H1 (cell line): ENCODE data around the gene CACNG5. TPM values are rescaled to one million over a fixed set of nuclear protein-coding genes. Genes with fewer than 3 reads are reported as not detected.

Experiments
- CTCF ChIA-PET: fragments of 300-600 bp; sonication (Branson Sonifier 250); formaldehyde crosslinking; loops from one replicate; lab custom pipeline; 2021; ENCODE audit not compliant: partially characterized antibody; lab: Charles Lee
- POLR2A ChIA-PET: fragments of 300-600 bp; sonication (Branson Sonifier 250); formaldehyde crosslinking; loops from one replicate; lab custom pipeline; 2021; ENCODE audit warnings: inconsistent platforms; ENCODE audit not compliant: partially characterized antibody; lab: Charles Lee
- DNase-seq, 2 experiments: peaks; one replicate each; pipeline versions ENCODE4 v3.0.0 to v3.0.0-alpha.2; 2010 to 2022; ENCODE audit warnings: low spot score in 2 of 2, low read depth in 1 of 2, mixed read lengths in 1 of 2
- FAIRE-seq: peaks from 2 replicates; lab custom pipeline; 2011; peaks lifted over from hg19 to GRCh38; lab: Jason Lieb, UNC
- H2AFZ ChIP-seq: 2 replicates; pipeline ENCODE4 v1.8.1; 2012; ENCODE audit warnings: low read length, inconsistent platforms
- H2AK5ac ChIP-seq: 2 replicates; pipeline ENCODE4 v1.6.1; 2013; ENCODE audit warnings: low read depth, low read length
- H2BK120ac ChIP-seq: replicated peaks from 2 replicates; pipeline ENCODE3; 2013; ENCODE audit warnings: low read depth, low read length, inconsistent platforms
- H2BK12ac ChIP-seq: 2 replicates; pipeline ENCODE4 v1.6.1; 2013; ENCODE audit warnings: low read depth, low read length
- H2BK15ac ChIP-seq: 2 replicates; pipeline ENCODE4 v1.6.1; 2013; ENCODE audit warnings: low read length
- H2BK20ac ChIP-seq: 2 replicates; pipeline ENCODE4 v1.6.1; 2013; ENCODE audit warnings: low read length
- H2BK5ac ChIP-seq: 2 replicates; pipeline ENCODE4 v1.6.1; 2013; ENCODE audit warnings: low read depth, low read length
- H3K14ac ChIP-seq: 2 replicates; pipeline ENCODE4 v1.6.1; 2013; ENCODE audit warnings: inconsistent platforms; ENCODE audit not compliant: insufficient read length
- H3K18ac ChIP-seq: 2 replicates; pipeline ENCODE4 v1.6.1; 2013; ENCODE audit warnings: low read length; ENCODE audit errors: extremely low read depth
- H3K23ac ChIP-seq: 2 replicates; pipeline ENCODE4 v1.6.1; 2013; ENCODE audit warnings: inconsistent platforms; ENCODE audit not compliant: insufficient read length
- H3K23me2 ChIP-seq: 2 replicates; pipeline ENCODE4 v1.6.1; 2013; ENCODE audit warnings: low read depth, low read length
- H3K27ac ChIP-seq: 2 replicates; pipeline ENCODE4 v1.6.1; 2011; ENCODE audit warnings: low read depth, low read length, inconsistent platforms
- H3K27me3 ChIP-seq, 4 experiments: replicated peaks in 1 of 4; 1 replicate in 1 of 4; 2 replicates in 3 of 4; pipeline versions ENCODE4 v1.6.1 to v1.8.1; 2011 to 2013; ENCODE audit warnings: low read length in 3 of 4, mild to moderate bottlenecking in 3 of 4, inconsistent platforms in 2 of 4, mixed read lengths in 2 of 4, moderate library complexity in 1 of 4; ENCODE audit not compliant: control insufficient read depth in 3 of 4, insufficient read depth in 3 of 4; ENCODE audit errors: extremely low read depth in 1 of 4
- H3K36me3 ChIP-seq, 4 experiments: 2 replicates each; pipeline versions ENCODE4 v1.6.1 to v1.8.1; 2011 to 2013; ENCODE audit warnings: mild to moderate bottlenecking in 4 of 4, low read length in 3 of 4, moderate library complexity in 2 of 4, control low read depth in 1 of 4, inconsistent platforms in 1 of 4; ENCODE audit not compliant: insufficient read depth in 4 of 4, control insufficient read depth in 2 of 4
- H3K4ac ChIP-seq: replicated peaks from 2 replicates; pipeline ENCODE3; 2013; ENCODE audit warnings: low read length, low read depth, mixed read lengths, inconsistent platforms; ENCODE audit not compliant: insufficient read length
- H3K4me1 ChIP-seq, 4 experiments: replicated peaks in 1 of 4; 1 replicate in 1 of 4; 2 replicates in 3 of 4; pipeline versions ENCODE4 v1.6.1 to v1.8.1; 2011 to 2013; ENCODE audit warnings: low read length in 3 of 4, inconsistent platforms in 2 of 4, mixed read lengths in 1 of 4; ENCODE audit not compliant: insufficient read depth in 4 of 4, control insufficient read depth in 3 of 4
- H3K4me2 ChIP-seq, 2 experiments: 2 replicates each; pipeline versions ENCODE4 v1.6.1 to v1.8.1; 2011 to 2013; ENCODE audit warnings: low read depth in 2 of 2, low read length in 2 of 2, control low read depth in 1 of 2, inconsistent platforms in 1 of 2, mild to moderate bottlenecking in 1 of 2; ENCODE audit not compliant: insufficient read depth in 1 of 2
- H3K4me3 ChIP-seq, 4 experiments: fragments of 200-600, 300-600 bp in 1 of 4; sonication (generic), shearing (Covaris generic), sonication (Bioruptor Twin) in 1 of 4; 2 replicates each; pipeline versions ENCODE4 v1.5.1 to v1.8.1; 2011 to 2016; ENCODE audit warnings: low read length in 4 of 4, low read depth in 3 of 4, control low read depth in 2 of 4, inconsistent platforms in 2 of 4, mild to moderate bottlenecking in 2 of 4, mixed read lengths in 1 of 4, moderate library complexity in 1 of 4; ENCODE audit not compliant: insufficient read depth in 2 of 4; ENCODE audit errors: extremely low read depth in 1 of 4
- H3K56ac ChIP-seq: replicated peaks from 2 replicates; pipeline ENCODE3; 2013; ENCODE audit warnings: low read depth, mild to moderate bottlenecking, mixed read lengths, low read length, inconsistent platforms; ENCODE audit not compliant: insufficient read length
- H3K79me1 ChIP-seq: 2 replicates; pipeline ENCODE4 v1.6.1; 2013; ENCODE audit warnings: low read depth, low read length, control low read depth
- H3K79me2 ChIP-seq, 2 experiments: 2 replicates each; pipeline versions ENCODE4 v1.6.1 to v1.8.1; 2012 to 2013; ENCODE audit warnings: low read length in 2 of 2, mild to moderate bottlenecking in 2 of 2, inconsistent platforms in 1 of 2; ENCODE audit not compliant: insufficient read depth in 2 of 2, control insufficient read depth in 1 of 2
- H3K9ac ChIP-seq, 4 experiments: replicated peaks in 1 of 4; 1 replicate in 1 of 4; 2 replicates in 3 of 4; pipeline versions ENCODE4 v1.6.1 to v1.8.1; 2011 to 2013; ENCODE audit warnings: low read depth in 3 of 4, low read length in 3 of 4, control low read depth in 2 of 4, mild to moderate bottlenecking in 2 of 4, moderate library complexity in 2 of 4, inconsistent platforms in 1 of 4; ENCODE audit errors: extremely low read depth in 1 of 4
- H3K9me3 ChIP-seq, 2 experiments: 2 replicates each; pipeline versions ENCODE4 v1.6.1 to v1.8.1; 2012 to 2013; ENCODE audit warnings: mild to moderate bottlenecking in 2 of 2, moderate library complexity in 2 of 2, control low read depth in 1 of 2, inconsistent platforms in 1 of 2, low read depth in 1 of 2, low read length in 1 of 2, mixed read lengths in 1 of 2; ENCODE audit not compliant: insufficient read depth in 2 of 2
- H4K20me1 ChIP-seq, 2 experiments: replicated peaks in 1 of 2; 2 replicates each; pipeline versions ENCODE3 to v1.8.1; 2011 to 2013; ENCODE audit warnings: inconsistent platforms in 2 of 2, low read length in 2 of 2, mild to moderate bottlenecking in 1 of 2; ENCODE audit not compliant: insufficient read depth in 2 of 2, control insufficient read depth in 1 of 2
- H4K5ac ChIP-seq: 2 replicates; pipeline ENCODE4 v1.6.1; 2013; ENCODE audit warnings: low read length, low read depth, mixed read lengths, inconsistent platforms; ENCODE audit not compliant: insufficient read length
- H4K8ac ChIP-seq: 2 replicates; pipeline ENCODE4 v1.8.0; 2013; ENCODE audit warnings: mild to moderate bottlenecking, moderate library complexity, low read length, inconsistent platforms; ENCODE audit not compliant: insufficient read depth; ENCODE audit errors: extremely low read depth
- H4K91ac ChIP-seq: replicated peaks from 2 replicates; pipeline ENCODE3; 2013; ENCODE audit warnings: low read length, mixed read lengths, inconsistent platforms; ENCODE audit not compliant: insufficient read length
- BCL11A ChIP-seq, 2 experiments: IDR thresholded peaks; one replicate each; pipeline ENCODE4 v1.6.1; 2011; ENCODE audit warnings: low read depth in 2 of 2, low read length in 2 of 2, mild to moderate bottlenecking in 2 of 2
- CBX5 ChIP-seq: fragments of 300-800, 300-1000 bp; sonication (generic); IDR thresholded peaks from 2 replicates; pipeline ENCODE4 v1.7.1; 2016; ENCODE audit warnings: antibody characterized with exemption, low read length, low read depth
- CBX8 ChIP-seq: fragments of 300-800, 300-1000 bp; sonication (generic); IDR thresholded peaks from 2 replicates; pipeline ENCODE4 v1.7.1; 2016; ENCODE audit warnings: low read depth, low read length, borderline replicate concordance
- E2F6 ChIP-seq: IDR thresholded peaks from 2 replicates; pipeline ENCODE4 v1.6.1; 2012; ENCODE audit warnings: inconsistent platforms
- FOSL1 ChIP-seq: IDR thresholded peaks from 2 replicates; pipeline ENCODE4 v1.6.1; 2011; ENCODE audit warnings: mild to moderate bottlenecking, low read depth, low read length, moderate library complexity; ENCODE audit not compliant: insufficient read depth
- JUN ChIP-seq: IDR thresholded peaks from 2 replicates; pipeline ENCODE4 v1.6.1; 2011; ENCODE audit warnings: low read depth, mild to moderate bottlenecking, improper control_type of control experiment, low read length
- MAX ChIP-seq: IDR thresholded peaks from 2 replicates; pipeline ENCODE4 v1.6.1; 2012; ENCODE audit warnings: inconsistent platforms
- POLR2A ChIP-seq, 2 experiments: IDR thresholded peaks; 1 replicate in 1 of 2; 2 replicates in 1 of 2; pipeline ENCODE4 v1.6.1; 2011; ENCODE audit warnings: low read depth in 2 of 2, low read length in 2 of 2, mild to moderate bottlenecking in 2 of 2; ENCODE audit errors: control extremely low read depth in 1 of 2
- RAD21 ChIP-seq, 2 experiments: IDR thresholded peaks in 1 of 2; conservative IDR thresholded peaks in 1 of 2; 2 replicates each; pipeline ENCODE4 v1.6.1; 2011; ENCODE audit warnings: low read depth in 2 of 2, low read length in 2 of 2, improper control_type of control experiment in 1 of 2, inconsistent platforms in 1 of 2, mild to moderate bottlenecking in 1 of 2, moderate library complexity in 1 of 2
- RXRA ChIP-seq: IDR thresholded peaks from 2 replicates; pipeline ENCODE4 v1.6.1; 2011; ENCODE audit warnings: low read depth, mild to moderate bottlenecking, low read length, moderate library complexity; ENCODE audit not compliant: insufficient read depth
- SAP30 ChIP-seq: fragments of 300-600 bp; sonication (generic); IDR thresholded peaks from 2 replicates; pipeline ENCODE4 v1.7.1; 2012; ENCODE audit warnings: low read length, moderate library complexity, mild to moderate bottlenecking, inconsistent platforms; ENCODE audit not compliant: insufficient read depth, insufficient replicate concordance
- SRF ChIP-seq: IDR thresholded peaks from 2 replicates; pipeline ENCODE4 v1.6.1; 2011; ENCODE audit warnings: mild to moderate bottlenecking, low read depth, low read length, moderate library complexity
- SUZ12 ChIP-seq: fragments of 200-600 bp; sonication (generic); IDR thresholded peaks from 2 replicates; pipeline ENCODE4 v1.6.1; 2012; ENCODE audit warnings: mild to moderate bottlenecking, inconsistent platforms, low read length, moderate library complexity, mixed read lengths
- ZNF274 ChIP-seq: IDR thresholded peaks from 2 replicates; pipeline ENCODE4 v1.7.0; 2012; ENCODE audit warnings: low read length, borderline replicate concordance; ENCODE audit errors: extremely low read depth
- WGBS, 2 experiments: shearing (Covaris generic) in 1 of 2; methylation state at CpG; one replicate each; pipeline versions ENCODE4 v1.1.6 to v1.1.7; 2013 to 2015; ENCODE audit warnings: low lambda C conversion rate in 2 of 2, mixed read lengths in 2 of 2, inconsistent platforms in 1 of 2, low coverage in 1 of 2, missing lambda C conversion rate in 1 of 2; ENCODE audit not compliant: insufficient replicate concordance in 2 of 2, insufficient coverage in 1 of 2, insufficient read length in 1 of 2; ENCODE audit errors: extremely low coverage in 1 of 2, missing lambda C conversion rate in 1 of 2; 5-methylcytosine and 5-hydroxymethylcytosine counted together
- polyA plus RNA-seq, 7 experiments: library from polyadenylated mRNA; depleted of rRNA in 3 of 7; stranded (reverse) in 5 of 7; unstranded in 2 of 7; fragments of >200 nt in 5 of 7; fragments of 200-250 nt in 2 of 7; gene quantifications; 1 replicate in 5 of 7; 2 replicates in 1 of 7; 4 replicates in 1 of 7; pipeline versions ENCODE4 v1.2.1 to v1.2.3, GENCODE V29; 2011 to 2013; ENCODE audit warnings: missing spikeins in 2 of 7, mixed read lengths in 2 of 7
- total RNA-seq: library from RNA; stranded (reverse); fragmentation: NEBNext Ultra II Directional; extraction: Animal tissue kit (Norgen Biotek cat#: 25700); gene quantifications from 2 replicates; pipeline ENCODE4 v1.2.1, GENCODE V29; 2021

CACNG5 gene
- total and polyA plus RNA-seq, 2 of the 8 experiments (the other 6 are each of a cell fraction or from before 2014, with no cell fraction given) = 2.2 to 3.1 TPM

GRCh38 chr17:66807182-66807581 lies 27.7 kb upstream of the CACNG5 start:
- Histone ChIP-seq H3K23me2 (no peaks in the 10 kb centered on the region), H3K79me2 (no peaks in the 10 kb centered on the region), H3K9ac (no peak overlapping the region), H4K8ac (no peak overlapping the region; the same call in none of the 2 replicates), H3K79me1 (no peaks in the 10 kb centered on the region), H3K14ac (no peak overlapping the region), H2AFZ (no peak overlapping the region), H3K18ac (no peak overlapping the region), H3K23ac (no peak overlapping the region), H3K4ac (no peak overlapping the region), H3K36me3 (no peaks in the 10 kb centered on the region), H3K4me3 (no peak overlapping the region), H3K56ac (no peak overlapping the region), H3K4me2 (no peak overlapping the region), H2BK15ac (no peak overlapping the region), H4K5ac (no peak overlapping the region), H2AK5ac (no peak overlapping the region), H3K27me3 (no peaks in the 10 kb centered on the region), H4K91ac (no peak overlapping the region), H3K9me3 (no peaks in the 10 kb centered on the region), H3K27ac (no peak overlapping the region), H2BK5ac (no peak overlapping the region), H4K20me1 (no peaks in the 10 kb centered on the region), H2BK20ac (no peak overlapping the region), H2BK120ac (no peak overlapping the region), H2BK12ac (no peak overlapping the region), H3K4me1 (peaks cover 12 to 17% (median 13%) of the 10 kb centered on the region in 4 experiments)
- DNase-seq = no peak
- POLR2A ChIA-PET = no interaction called here
- WGBS, 2 experiments = 89% methylated on average over 10 of the region's 10 CpGs; no CpG with 5 or more reads in 1 of the 2 experiments
- no peak for FAIRE-seq
- CTCF ChIA-PET = no interaction called here
- TF ChIP-seq SRF (no peak), MAX (no peak), E2F6 (no peak), RAD21 (IDR thresholded peaks at IDR 0.05 in 1 of 2, conservative IDR thresholded peaks at IDR 0.05 in 1 of 2; ENCODE audit: low read depth in 2 of 2, low read length in 2 of 2) (no peak), RXRA (no peak), FOSL1 (no peak), SUZ12 (no peak), SAP30 (no peak), ZNF274 (no peak), POLR2A (IDR thresholded peaks at IDR 0.05; ENCODE audit: control extremely low read depth in 1 of 2, low read depth in 2 of 2, low read length in 2 of 2) (no peak), CBX8 (no peak), BCL11A (IDR thresholded peaks at IDR 0.05; ENCODE audit: low read depth in 2 of 2, low read length in 2 of 2) (no peak), CBX5 (no peak), JUN (no peak)
